Measurements from ENCODE around the gene SS18L1.
A peak's percentile ranks its signal among the peaks of the same experiment; 100 is the strongest.

Gene SS18L1

GRCh38 chr20:62202083-62202395 is 58.5 kb downstream of the SS18L1 start:
- no peak for TF ChIP-seq GABPA (IDR thresholded peaks at IDR 0.05; ENCODE audit: low read depth)
- no peak for TF ChIP-seq CTCF (IDR thresholded peaks at IDR 0.05; ENCODE audit: insufficient read depth, low read length)
- TF ChIP-seq POLR2AphosphoS5 (IDR thresholded peaks at IDR 0.05; ENCODE audit: low read depth) = no peak
- Histone ChIP-seq H3K4me3 (replicated peaks; ENCODE audit: insufficient read depth, low read length) (no peak overlapping the region), H3K27ac (replicated peaks) (no peak overlapping the region), H3K27me3 (ENCODE audit: insufficient read depth, poor library complexity, severe bottlenecking) (no peaks in the 10 kb centered on the region)
- no peak for DNase-seq (ENCODE audit: low read depth in 1 of 2, low spot score in 1 of 2)

- no peak for DNase-seq (ENCODE audit: low read depth in 1 of 2, low spot score in 1 of 2)
- Histone ChIP-seq H3K27me3 (ENCODE audit: insufficient read depth, poor library complexity, severe bottlenecking) (no peaks in the 10 kb centered on the region), H3K27ac (replicated peaks) (no peak overlapping the region), H3K4me3 (replicated peaks; ENCODE audit: insufficient read depth, low read length) (no peak overlapping the region)
- TF ChIP-seq CTCF (IDR thresholded peaks at IDR 0.05; ENCODE audit: insufficient read depth, low read length) = no peak
- TF ChIP-seq SPI1 (IDR thresholded peaks at IDR 0.05; ENCODE audit: borderline replicate concordance, low read depth) = no peak
- TF ChIP-seq GABPA (IDR thresholded peaks at IDR 0.05; ENCODE audit: low read depth) = no peak
- TF ChIP-seq REST (IDR thresholded peaks at IDR 0.05; ENCODE audit: insufficient replicate concordance, low read depth) = no peak
- no peak for TF ChIP-seq POLR2AphosphoS5 (IDR thresholded peaks at IDR 0.05; ENCODE audit: low read depth)
Measured at GRCh38 chr20:62202676-62203377, 59.3 kb downstream of the SS18L1 start.

GRCh38 chr20:62203378-62204030 is 59.9 kb downstream of the SS18L1 start:
- H3K27me3 ChIP-seq (ENCODE audit: insufficient read depth, poor library complexity, severe bottlenecking) = no peaks in the 10 kb centered on the region
- no peak for DNase-seq (ENCODE audit: low read depth in 1 of 2, low spot score in 1 of 2)
- no peak for TF ChIP-seq GABPA (IDR thresholded peaks at IDR 0.05; ENCODE audit: low read depth)
- TF ChIP-seq REST (IDR thresholded peaks at IDR 0.05; ENCODE audit: insufficient replicate concordance, low read depth) = no peak
- H3K27ac ChIP-seq (replicated peaks) = no peak overlapping the region
- H3K4me3 ChIP-seq (replicated peaks; ENCODE audit: insufficient read depth, low read length) = no peak overlapping the region

GRCh38 chr20:62205618-62206387 is 62.2 kb downstream of the SS18L1 start:
- no peak for DNase-seq (ENCODE audit: low read depth in 1 of 2, low spot score in 1 of 2)
- H3K4me3 ChIP-seq (replicated peaks; ENCODE audit: insufficient read depth, low read length) = no peak overlapping the region
- peaks cover 13% of the 10 kb centered on the region for H3K27me3 ChIP-seq (ENCODE audit: insufficient read depth, poor library complexity, severe bottlenecking)
- TF ChIP-seq POLR2AphosphoS5 (IDR thresholded peaks at IDR 0.05; ENCODE audit: low read depth) (0 out of 2 replicates have a peak, but pooled peaks have one; percentile 10), REST (IDR thresholded peaks at IDR 0.05; ENCODE audit: insufficient replicate concordance, low read depth) (no peak)
- H3K27ac ChIP-seq (replicated peaks) = no peak overlapping the region
